GM18511 (cell line): ENCODE measurements around the gene BOLA2B.
"Not testable (repeated sequence)": the region's sequence is repeated elsewhere in the genome, so short reads cannot be mapped to it uniquely, and the experiment has no call there.

Source experiments
- ATAC-seq: cut with Tn5 transposase; IDR thresholded peaks from one replicate; pipeline ENCODE4 v1.9.1; 2021; ENCODE audit warnings: mild to moderate bottlenecking, moderate library complexity; ENCODE audit not compliant: unreplicated experiment

The BOLA2B gene

GRCh38 chr16:30193615-30194014 is at the start of gene BOLA2B, which contains the start of gene SLX1A:
TSS of gene BOLA2B (minus strand) at chr16:30193666. CDS start at chr16:30193595, 71 bp downstream.
TSS of gene SLX1A (plus strand) at chr16:30193875. CDS start at chr16:30194085, 210 bp downstream.
- ATAC-seq: peak; percentile 88

- not testable (repeated sequence) for ATAC-seq
Measured at GRCh38 chr16:30217082-30217481, 23.6 kb upstream of the BOLA2B start.

- ATAC-seq: not testable (repeated sequence)
Measured at GRCh38 chr16:30211414-30211813, 17.9 kb upstream of the BOLA2B start.

GRCh38 chr16:30209032-30209431 is 15.6 kb upstream of the BOLA2B start:
- ATAC-seq: not testable (repeated sequence)

- not testable (repeated sequence) for ATAC-seq
Measured at GRCh38 chr16:30207063-30207704, 13.7 kb upstream of the BOLA2B start.

GRCh38 chr16:30206252-30206651 is 12.8 kb upstream of the BOLA2B start:
- ATAC-seq: not testable (repeated sequence)

GRCh38 chr16:30205541-30206236 is 12.2 kb upstream of the BOLA2B start:
- ATAC-seq: not testable (repeated sequence)

GRCh38 chr16:30199608-30200343 is 6.3 kb upstream of the BOLA2B start:
- not testable (repeated sequence) for ATAC-seq

GRCh38 chr16:30199049-30199448 is 5.6 kb upstream of the BOLA2B start, which contains the start of gene SULT1A3:
TSS of gene SULT1A3 (plus strand) at chr16:30199255. CDS start at chr16:30200729, 1,474 bp downstream.
- not testable (repeated sequence) for ATAC-seq

GRCh38 chr16:30197001-30197400 is 3.5 kb upstream of the BOLA2B start:
- not testable (repeated sequence) for ATAC-seq

- peak; percentile 76 for ATAC-seq
Measured at GRCh38 chr16:30194172-30194925, 883 bp upstream of the BOLA2B start.

GRCh38 chr16:30193098-30193497 is 368 bp downstream of the BOLA2B start:
- ATAC-seq: peak; percentile 22

- ATAC-seq: not testable (repeated sequence)
Measured at GRCh38 chr16:30191158-30191557, 2.3 kb downstream of the BOLA2B start.

- no peak for ATAC-seq
Measured at GRCh38 chr16:30187971-30188561, 5.4 kb downstream of the BOLA2B start.

- ATAC-seq: no peak
Measured at GRCh38 chr16:30187556-30187865, 6.0 kb downstream of the BOLA2B start.

GRCh38 chr16:30186782-30187555 is 6.5 kb downstream of the BOLA2B start:
- no peak for ATAC-seq

- ATAC-seq: no peak
Measured at GRCh38 chr16:30186444-30186781, 7.1 kb downstream of the BOLA2B start.

GRCh38 chr16:30185683-30186421 is 7.6 kb downstream of the BOLA2B start:
- ATAC-seq: peak; percentile 40
